ENCODE data around the gene HMGB3. TPM values are rescaled to one million over a fixed set of nuclear protein-coding genes. Genes with fewer than 3 reads are reported as not detected.
"Not testable (repeated sequence)": the region's sequence is repeated elsewhere in the genome, so short reads cannot be mapped to it uniquely, and the experiment has no call there.

Gene HMGB3
- total RNA-seq, 1 donor from 2014 or later, result 130 TPM

DNA sequence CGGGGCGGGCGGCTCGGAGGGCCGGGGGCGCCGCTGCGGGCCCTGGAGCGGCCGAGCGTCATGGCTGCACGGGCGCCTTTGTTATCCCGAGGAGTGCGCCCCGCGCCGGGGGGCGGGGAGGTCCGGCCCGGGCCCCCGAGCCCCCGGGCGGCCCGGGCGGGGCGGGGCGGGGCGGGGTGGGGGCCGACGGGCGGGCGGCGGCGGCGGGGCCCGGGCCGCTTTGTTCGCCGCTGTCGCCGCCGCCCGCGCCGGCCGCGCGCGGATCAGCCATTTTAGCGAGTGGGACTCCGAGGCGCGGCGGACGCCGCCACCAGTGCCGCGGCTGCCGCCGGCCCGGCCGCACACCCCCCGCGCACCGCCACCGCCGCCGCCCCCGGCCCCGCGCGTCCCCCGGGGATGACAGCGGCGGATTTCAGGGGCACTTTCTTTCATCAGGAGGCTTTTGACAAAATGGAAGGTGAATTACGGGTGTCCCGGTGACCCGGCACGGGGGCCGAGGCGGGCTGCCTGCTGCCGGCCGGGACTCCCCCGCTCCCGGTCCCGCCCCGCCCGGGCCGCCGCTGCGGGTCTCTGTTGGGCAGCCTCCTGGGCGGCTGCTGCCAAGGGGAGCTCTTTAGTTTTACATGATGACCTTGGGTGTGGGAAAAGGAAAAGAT is 1.2 kb downstream of the HMGB3 start:
- H3K4me3 Mint-ChIP-seq, result peak overlapping the region; percentile 87
- peaks cover 4% of the 10 kb centered on the region for H3K4me1 Mint-ChIP-seq (ENCODE audit: unreplicated experiment)
- TF ChIP-seq, protein P1, sequence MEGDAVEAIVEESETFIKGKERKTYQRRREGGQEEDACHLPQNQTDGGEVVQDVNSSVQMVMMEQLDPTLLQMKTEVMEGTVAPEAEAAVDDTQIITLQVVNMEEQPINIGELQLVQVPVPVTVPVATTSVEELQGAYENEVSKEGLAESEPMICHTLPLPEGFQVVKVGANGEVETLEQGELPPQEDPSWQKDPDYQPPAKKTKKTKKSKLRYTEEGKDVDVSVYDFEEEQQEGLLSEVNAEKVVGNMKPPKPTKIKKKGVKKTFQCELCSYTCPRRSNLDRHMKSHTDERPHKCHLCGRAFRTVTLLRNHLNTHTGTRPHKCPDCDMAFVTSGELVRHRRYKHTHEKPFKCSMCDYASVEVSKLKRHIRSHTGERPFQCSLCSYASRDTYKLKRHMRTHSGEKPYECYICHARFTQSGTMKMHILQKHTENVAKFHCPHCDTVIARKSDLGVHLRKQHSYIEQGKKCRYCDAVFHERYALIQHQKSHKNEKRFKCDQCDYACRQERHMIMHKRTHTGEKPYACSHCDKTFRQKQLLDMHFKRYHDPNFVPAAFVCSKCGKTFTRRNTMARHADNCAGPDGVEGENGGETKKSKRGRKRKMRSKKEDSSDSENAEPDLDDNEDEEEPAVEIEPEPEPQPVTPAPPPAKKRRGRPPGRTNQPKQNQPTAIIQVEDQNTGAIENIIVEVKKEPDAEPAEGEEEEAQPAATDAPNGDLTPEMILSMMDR (conservative IDR thresholded peaks at IDR 0.05), result no peak
- H3K27ac Mint-ChIP-seq, result peak overlapping the region; percentile 83
- H3K27me3 Mint-ChIP-seq, result peaks cover 6% of the 10 kb centered on the region
- DNase-seq (ENCODE audit: extremely low spot score, unreplicated experiment), result no peak
- no peaks in the 10 kb centered on the region for H3K9me3 Mint-ChIP-seq
- H3K36me3 Mint-ChIP-seq, result peaks cover 13% of the 10 kb centered on the region

DNA sequence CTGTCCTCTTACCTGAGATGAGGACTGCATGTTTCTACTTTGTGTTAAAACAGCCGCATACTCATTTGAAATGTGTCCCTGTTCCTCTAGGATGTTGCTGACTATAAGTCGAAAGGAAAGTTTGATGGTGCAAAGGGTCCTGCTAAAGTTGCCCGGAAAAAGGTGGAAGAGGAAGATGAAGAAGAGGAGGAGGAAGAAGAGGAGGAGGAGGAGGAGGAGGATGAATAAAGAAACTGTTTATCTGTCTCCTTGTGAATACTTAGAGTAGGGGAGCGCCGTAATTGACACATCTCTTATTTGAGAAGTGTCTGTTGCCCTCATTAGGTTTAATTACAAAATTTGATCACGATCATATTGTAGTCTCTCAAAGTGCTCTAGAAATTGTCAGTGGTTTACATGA is 4.6 kb downstream of the HMGB3 start:
- not testable (repeated sequence) for H3K4me1 Mint-ChIP-seq (ENCODE audit: unreplicated experiment); H3K9me3 Mint-ChIP-seq; DNase-seq (ENCODE audit: extremely low spot score, unreplicated experiment); H3K27me3 Mint-ChIP-seq; H3K4me3 Mint-ChIP-seq; H3K27ac Mint-ChIP-seq
- H3K36me3 Mint-ChIP-seq, result peaks cover 13% of the 10 kb centered on the region

DNA sequence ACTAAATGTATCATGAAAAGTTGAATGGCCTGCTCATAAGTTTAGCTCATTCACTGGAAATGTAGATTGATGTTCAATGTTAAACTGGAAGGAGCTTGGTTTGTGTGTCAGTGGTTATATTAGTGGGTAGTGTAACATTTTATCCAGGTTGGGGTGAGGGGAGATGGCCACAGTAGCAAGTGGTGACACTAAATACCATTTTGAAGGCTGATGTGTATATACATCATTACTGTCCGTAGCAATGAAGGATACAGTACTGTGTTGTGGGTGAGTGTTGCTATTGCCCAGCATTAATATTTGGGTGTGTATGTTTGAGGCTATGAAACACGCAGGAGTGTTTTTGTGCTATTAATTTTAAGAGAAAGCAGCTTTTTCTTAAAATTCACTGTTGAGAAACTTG is 6.3 kb downstream of the HMGB3 start:
- Mint-ChIP-seq H3K9me3 (no peaks in the 10 kb centered on the region), H3K4me3 (no peak overlapping the region), H3K36me3 (peaks cover 13% of the 10 kb centered on the region), H3K27me3 (no peaks in the 10 kb centered on the region), H3K4me1 (ENCODE audit: unreplicated experiment) (peaks cover 4% of the 10 kb centered on the region), H3K27ac (no peak overlapping the region)
- DNase-seq (ENCODE audit: extremely low spot score, unreplicated experiment), result no peak
- TF ChIP-seq, protein P1 (conservative IDR thresholded peaks at IDR 0.05), result no peak

DNA sequence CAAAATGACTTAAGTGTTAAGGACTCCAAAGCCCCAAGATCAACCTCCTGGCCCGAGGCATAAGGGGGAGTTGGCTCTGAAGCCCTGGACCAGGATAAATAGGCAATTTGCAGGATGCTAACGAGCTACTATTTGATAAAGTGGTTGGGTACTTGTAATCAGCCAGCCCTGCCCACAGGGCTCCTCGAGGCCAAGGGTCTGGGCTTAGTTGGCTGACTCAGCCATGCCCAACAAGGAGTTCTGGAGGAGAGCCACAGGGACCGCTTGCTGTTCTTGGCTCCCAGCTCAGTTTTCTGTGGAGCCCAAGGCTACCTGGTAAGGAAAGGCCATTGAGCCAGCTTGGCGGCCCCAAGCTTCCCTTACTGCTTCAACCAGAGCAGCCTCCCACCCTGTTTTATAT is 7.8 kb downstream of the HMGB3 start:
- Mint-ChIP-seq H3K27ac (no peak overlapping the region), H3K27me3 (no peaks in the 10 kb centered on the region), H3K4me3 (no peak overlapping the region), H3K36me3 (peaks cover 5% of the 10 kb centered on the region), H3K9me3 (no peaks in the 10 kb centered on the region), H3K4me1 (ENCODE audit: unreplicated experiment) (no peaks in the 10 kb centered on the region)
- TF ChIP-seq, protein P1 (conservative IDR thresholded peaks at IDR 0.05), result no peak
- no peak for DNase-seq (ENCODE audit: extremely low spot score, unreplicated experiment)

DNA sequence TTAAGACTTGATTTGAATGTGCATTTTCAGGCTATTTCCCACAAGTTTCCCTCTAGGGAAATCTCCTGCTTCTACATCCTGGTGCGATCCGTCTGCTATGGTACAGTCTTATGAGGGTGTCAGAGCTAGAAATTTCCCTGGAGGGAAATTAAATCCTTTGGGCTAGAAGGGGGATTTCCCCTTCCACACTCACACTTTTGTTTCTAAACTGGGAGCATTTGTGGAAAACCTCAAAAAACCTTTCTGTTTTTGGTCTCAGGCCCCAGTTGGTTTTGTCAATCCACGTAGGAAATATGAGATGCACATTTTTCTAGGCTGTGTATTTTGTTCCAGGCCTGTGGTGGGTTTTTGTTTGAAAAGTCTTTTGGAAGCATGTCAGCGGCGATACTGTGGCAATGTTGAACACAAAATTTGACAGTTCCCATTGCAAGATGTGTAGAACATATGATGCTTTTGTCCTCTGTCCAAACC is 17.8 kb downstream of the HMGB3 start:
- DNase-seq (ENCODE audit: extremely low spot score, unreplicated experiment), result no peak
- Mint-ChIP-seq H3K27me3 (no peaks in the 10 kb centered on the region), H3K27ac (no peak overlapping the region), H3K4me1 (ENCODE audit: unreplicated experiment) (no peaks in the 10 kb centered on the region), H3K4me3 (no peak overlapping the region), H3K36me3 (no peaks in the 10 kb centered on the region), H3K9me3 (no peaks in the 10 kb centered on the region)
- TF ChIP-seq, protein P1 (conservative IDR thresholded peaks at IDR 0.05), result no peak

DNA sequence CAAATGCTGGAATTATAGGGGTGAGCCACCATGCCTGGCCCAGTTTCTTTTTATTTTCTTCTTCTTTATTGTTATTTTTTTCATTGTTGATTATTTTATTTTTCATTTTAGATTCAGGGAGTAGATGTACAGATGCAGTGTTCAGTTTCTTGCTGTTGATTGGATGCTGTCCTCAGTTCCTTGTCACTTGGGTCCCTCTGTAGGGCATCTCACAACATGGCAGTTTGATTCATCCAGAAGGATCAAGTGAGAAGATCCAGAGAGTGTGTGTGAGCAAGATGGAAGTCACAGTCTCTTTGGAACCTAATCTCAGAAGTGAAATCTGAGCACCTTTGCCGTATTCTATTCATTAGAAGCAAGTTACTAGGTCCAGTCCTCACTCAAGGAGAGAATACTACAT is 20.9 kb downstream of the HMGB3 start:
- TF ChIP-seq, protein P1 (conservative IDR thresholded peaks at IDR 0.05), result no peak
- Mint-ChIP-seq H3K27ac (no peak overlapping the region), H3K4me3 (no peak overlapping the region), H3K27me3 (no peaks in the 10 kb centered on the region), H3K9me3 (no peaks in the 10 kb centered on the region), H3K4me1 (ENCODE audit: unreplicated experiment) (no peaks in the 10 kb centered on the region), H3K36me3 (no peaks in the 10 kb centered on the region)
- DNase-seq (ENCODE audit: extremely low spot score, unreplicated experiment), result no peak

All from type B pancreatic cell (in vitro differentiated cells).